HG03558 (cell line): ENCODE results near the gene RIT1.
"Not testable (repeated sequence)": the region's sequence is repeated elsewhere in the genome, so short reads cannot be mapped to it uniquely, and the experiment has no call there.

Experiments
- ATAC-seq: cut with Tn5 transposase; IDR thresholded peaks from one replicate; pipeline ENCODE4 v1.9.1; 2021; ENCODE audit warnings: moderate number of reproducible peaks; ENCODE audit not compliant: unreplicated experiment; ENCODE audit errors: extremely low read depth

Gene RIT1

GRCh38 chr1:155896476-155896875, 14.7 kb downstream of the RIT1 start:
- ATAC-seq: not testable (repeated sequence)

GRCh38 chr1:155895617-155896016, 15.5 kb downstream of the RIT1 start:
- ATAC-seq: not testable (repeated sequence)

GRCh38 chr1:155893389-155894142, 17.6 kb downstream of the RIT1 start:
- ATAC-seq: no peak

GRCh38 chr1:155892796-155893195, 18.4 kb downstream of the RIT1 start:
- ATAC-seq: no peak

GRCh38 chr1:155890251-155890650, 20.9 kb downstream of the RIT1 start:
- ATAC-seq: no peak

- ATAC-seq: no peak
Observed at GRCh38 chr1:155889566-155889965, 21.6 kb downstream of the RIT1 start.

- no peak for ATAC-seq
Observed at GRCh38 chr1:155888481-155888880, 22.7 kb downstream of the RIT1 start.

- no peak for ATAC-seq
Observed at GRCh38 chr1:155884982-155885381, 26.2 kb downstream of the RIT1 start.

- no peak for ATAC-seq
Observed at GRCh38 chr1:155884031-155884960, 26.9 kb downstream of the RIT1 start.

GRCh38 chr1:155882766-155883165, 28.4 kb downstream of the RIT1 start:
- no peak for ATAC-seq

- ATAC-seq: no peak
Observed at GRCh38 chr1:155882235-155882634, 28.9 kb downstream of the RIT1 start.

- ATAC-seq: no peak
Observed at GRCh38 chr1:155880950-155881349, 30.2 kb downstream of the RIT1 start.

- no peak for ATAC-seq
Observed at GRCh38 chr1:155880251-155880650, 30.9 kb downstream of the RIT1 start.

- ATAC-seq: no peak
Observed at GRCh38 chr1:155877945-155878344, 33.2 kb downstream of the RIT1 start.

- ATAC-seq: no peak
Observed at GRCh38 chr1:155873860-155874259, 37.3 kb downstream of the RIT1 start.

GRCh38 chr1:155872527-155872926, 38.6 kb downstream of the RIT1 start:
- ATAC-seq: no peak

GRCh38 chr1:155871390-155871789, 39.8 kb downstream of the RIT1 start:
- no peak for ATAC-seq

GRCh38 chr1:155867766-155868165, 43.4 kb downstream of the RIT1 start:
- no peak for ATAC-seq

- no peak for ATAC-seq
Observed at GRCh38 chr1:155864393-155864792, 46.8 kb downstream of the RIT1 start.

GRCh38 chr1:155861896-155862295, 49.3 kb downstream of the RIT1 start:
- ATAC-seq: no peak

GRCh38 chr1:155860970-155861510, 50.1 kb downstream of the RIT1 start:
- ATAC-seq: no peak
